Kidney (tissue), 14 donors: ENCODE results near the gene DYNLT4. TPM values are rescaled to one million over a fixed set of nuclear protein-coding genes. Genes with fewer than 3 reads are reported as not detected.

Experiments
- DNase-seq, 5 donors: peaks; one replicate each; pipeline ENCODE4 v3.0.0-alpha.2; 2013 to 2020
- FAIRE-seq: peaks from 2 replicates; lab custom pipeline; 2012; peaks lifted over from hg19 to GRCh38; lab: Jason Lieb, UNC
- H3K27ac ChIP-seq, 2 donors: one replicate each; pipeline ENCODE4 v1.7.0; 2013; ENCODE audit warnings: low read depth in 2 of 2, low read length in 2 of 2, inconsistent platforms in 1 of 2
- H3K27me3 ChIP-seq: one replicate; pipeline ENCODE4 v1.7.1; 2013; ENCODE audit warnings: low read length, inconsistent platforms; ENCODE audit not compliant: control insufficient read depth, insufficient read depth
- H3K36me3 ChIP-seq, 3 donors: one replicate each; pipeline versions ENCODE4 v1.7.0 to v1.7.1; 2013; ENCODE audit warnings: low read length in 3 of 3, control low read depth in 1 of 3, inconsistent platforms in 1 of 3; ENCODE audit not compliant: insufficient read depth in 3 of 3, control insufficient read depth in 2 of 3
- H3K4me1 ChIP-seq, 3 donors: one replicate each; pipeline versions ENCODE4 v1.7.0 to v1.7.1; 2013; ENCODE audit warnings: low read length in 3 of 3, inconsistent platforms in 1 of 3, low read depth in 1 of 3; ENCODE audit not compliant: control insufficient read depth in 2 of 3, insufficient read depth in 2 of 3
- H3K4me3 ChIP-seq, 3 donors: one replicate each; pipeline versions ENCODE4 v1.7.0 to v1.8.1; 2013; ENCODE audit warnings: low read length in 3 of 3, control low read depth in 1 of 3, inconsistent platforms in 1 of 3
- H3K9ac ChIP-seq, 3 donors: one replicate each; pipeline versions ENCODE4 v1.7.0 to v1.7.1; 2013; ENCODE audit warnings: low read length in 3 of 3, control low read depth in 1 of 3, inconsistent platforms in 1 of 3
- H3K9me3 ChIP-seq, 3 donors: one replicate each; pipeline versions ENCODE4 v1.7.0 to v1.7.1; 2013; ENCODE audit warnings: low read length in 3 of 3, control low read depth in 1 of 3, inconsistent platforms in 1 of 3; ENCODE audit not compliant: control insufficient read depth in 2 of 3, insufficient read depth in 1 of 3
- intact Hi-C: fragments of 100-400 bp; cut with DNase I; formaldehyde crosslinking; loops from one replicate; pipeline ENCODE4 v1.11.1; 2022
- polyA plus RNA-seq: library from polyadenylated mRNA; stranded (reverse); fragments of 350-450 nt; fragmentation: Illumina TruSeq; extraction: RNeasy Lipid Tissue Mini Kit (QIAGEN cat#74804); gene quantifications from one replicate; pipeline ENCODE4 v1.2.3, GENCODE V29; 2014; ENCODE audit warnings: low read depth, low replicate concordance; ENCODE audit not compliant: insufficient read depth
- total RNA-seq: library from RNA; stranded (reverse); fragmentation: NEBNext Ultra II Directional; extraction: Animal tissue kit (Norgen Biotek cat#: 25700); gene quantifications from one replicate; pipeline ENCODE4 v1.2.1, GENCODE V29; 2021
- TF ChIP-seq, protein P1 (sequence below): IDR thresholded peaks from 3 replicates; pipeline ENCODE4 v1.5.1; 2012; ENCODE audit warnings: mild to moderate bottlenecking, moderate library complexity, borderline replicate concordance; ENCODE audit not compliant: insufficient read depth; ENCODE audit errors: extremely low read depth
- donor health status: control.
- donor health status: control.
- donor health status: control.
- donor health status: control.
- donor health status: control.
- donor health status: DM: yes; HTN: yes; CAD: no.
- donor health status: Normal renal cell carcinoma (clear cell type).

Gene DYNLT4
- total and polyA plus RNA-seq, 2 donors from 2014 or later, result 1.2 TPM; not detected in 1

DNA sequence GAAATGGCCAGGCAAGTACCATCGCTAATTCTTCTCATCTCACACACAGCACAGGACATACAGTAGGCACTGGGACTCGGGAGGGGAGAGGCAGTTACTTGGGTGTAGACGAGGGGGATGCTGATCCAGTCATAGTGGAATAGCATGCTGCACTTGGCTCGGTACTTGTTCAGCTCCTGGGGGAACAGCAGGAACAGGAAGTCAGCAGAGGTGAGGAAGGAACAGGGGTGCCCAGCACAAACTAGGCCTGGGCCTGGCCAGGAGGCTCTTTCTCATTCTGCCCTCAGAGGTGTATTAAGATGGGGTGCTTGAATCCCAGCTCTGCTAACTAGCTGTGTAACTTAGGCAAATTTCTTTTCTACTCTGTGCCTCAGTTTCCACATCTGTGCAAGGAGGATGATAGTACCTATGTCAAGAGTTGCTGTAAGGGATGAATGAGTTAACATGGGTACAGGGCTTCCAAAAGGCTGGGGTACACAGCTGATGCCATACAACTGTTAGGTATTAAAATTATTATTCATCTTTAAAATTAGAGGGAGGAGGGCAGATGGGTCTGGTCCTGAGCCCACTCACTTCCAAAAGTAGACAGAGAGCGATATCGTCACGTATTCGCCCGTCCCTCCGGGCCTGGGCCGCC lies 21.5 kb downstream of the DYNLT4 start:
- intact Hi-C loops, result loop anchor here (10.0 kb wide), 1 partner anchor 49 kb away; no protein-coding TSS in a partner anchor
- Histone ChIP-seq H3K9me3 (no peaks in the 10 kb centered on the region), H3K36me3 (peaks cover 0 to 4% (median 2%) of the 10 kb centered on the region in 3 donors), H3K4me3 (peak overlapping the region in 2 of 3 donors; percentile 13 to 54), H3K9ac (peak overlapping the region in 2 of 3 donors; percentile 50 to 73), H3K27me3 (no peaks in the 10 kb centered on the region), H3K27ac (no peak overlapping the region), H3K4me1 (peaks cover 0 to 23% (median 8%) of the 10 kb centered on the region in 3 donors)
- TF ChIP-seq, protein P1, sequence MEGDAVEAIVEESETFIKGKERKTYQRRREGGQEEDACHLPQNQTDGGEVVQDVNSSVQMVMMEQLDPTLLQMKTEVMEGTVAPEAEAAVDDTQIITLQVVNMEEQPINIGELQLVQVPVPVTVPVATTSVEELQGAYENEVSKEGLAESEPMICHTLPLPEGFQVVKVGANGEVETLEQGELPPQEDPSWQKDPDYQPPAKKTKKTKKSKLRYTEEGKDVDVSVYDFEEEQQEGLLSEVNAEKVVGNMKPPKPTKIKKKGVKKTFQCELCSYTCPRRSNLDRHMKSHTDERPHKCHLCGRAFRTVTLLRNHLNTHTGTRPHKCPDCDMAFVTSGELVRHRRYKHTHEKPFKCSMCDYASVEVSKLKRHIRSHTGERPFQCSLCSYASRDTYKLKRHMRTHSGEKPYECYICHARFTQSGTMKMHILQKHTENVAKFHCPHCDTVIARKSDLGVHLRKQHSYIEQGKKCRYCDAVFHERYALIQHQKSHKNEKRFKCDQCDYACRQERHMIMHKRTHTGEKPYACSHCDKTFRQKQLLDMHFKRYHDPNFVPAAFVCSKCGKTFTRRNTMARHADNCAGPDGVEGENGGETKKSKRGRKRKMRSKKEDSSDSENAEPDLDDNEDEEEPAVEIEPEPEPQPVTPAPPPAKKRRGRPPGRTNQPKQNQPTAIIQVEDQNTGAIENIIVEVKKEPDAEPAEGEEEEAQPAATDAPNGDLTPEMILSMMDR, result no peak
- FAIRE-seq (no peak), DNase-seq (peak in 1 of 5 donors; percentile 58)

DNA sequence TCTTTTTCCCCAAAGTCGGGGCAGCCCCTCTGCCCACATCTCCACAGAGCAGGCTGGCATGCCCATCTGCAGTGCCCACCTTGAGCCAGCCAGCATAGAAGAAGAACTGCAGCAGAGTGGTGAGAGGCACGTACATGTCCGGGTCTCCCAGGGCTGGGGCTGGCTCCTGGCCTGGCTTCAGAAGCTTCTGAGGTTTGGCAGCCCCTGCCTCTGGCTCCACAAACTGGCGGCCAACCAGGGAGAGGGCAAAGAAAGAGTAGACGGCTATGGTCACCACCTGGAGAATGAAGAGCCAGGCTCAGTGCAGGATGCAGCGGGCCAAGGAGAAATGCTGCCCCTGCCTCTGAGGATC lies 22.1 kb downstream of the DYNLT4 start:
- FAIRE-seq, result no peak
- peaks cover 0 to 23% (median 8%) of the 10 kb centered on the region in 3 donors for H3K4me1 ChIP-seq
- intact Hi-C loops, result loop anchor here (10.0 kb wide), 1 partner anchor 50 kb away; no protein-coding TSS in a partner anchor
- peaks cover 0 to 4% (median 2%) of the 10 kb centered on the region in 3 donors for H3K36me3 ChIP-seq
- no peak overlapping the region for H3K9ac ChIP-seq
- TF ChIP-seq, protein P1, result no peak
- H3K4me3 ChIP-seq, result no peak overlapping the region
- peak in 2 of 5 donors; percentile 61 to 76 for DNase-seq
- H3K27me3 ChIP-seq, result no peaks in the 10 kb centered on the region
- no peaks in the 10 kb centered on the region for H3K9me3 ChIP-seq
- no peak overlapping the region for H3K27ac ChIP-seq

DNA sequence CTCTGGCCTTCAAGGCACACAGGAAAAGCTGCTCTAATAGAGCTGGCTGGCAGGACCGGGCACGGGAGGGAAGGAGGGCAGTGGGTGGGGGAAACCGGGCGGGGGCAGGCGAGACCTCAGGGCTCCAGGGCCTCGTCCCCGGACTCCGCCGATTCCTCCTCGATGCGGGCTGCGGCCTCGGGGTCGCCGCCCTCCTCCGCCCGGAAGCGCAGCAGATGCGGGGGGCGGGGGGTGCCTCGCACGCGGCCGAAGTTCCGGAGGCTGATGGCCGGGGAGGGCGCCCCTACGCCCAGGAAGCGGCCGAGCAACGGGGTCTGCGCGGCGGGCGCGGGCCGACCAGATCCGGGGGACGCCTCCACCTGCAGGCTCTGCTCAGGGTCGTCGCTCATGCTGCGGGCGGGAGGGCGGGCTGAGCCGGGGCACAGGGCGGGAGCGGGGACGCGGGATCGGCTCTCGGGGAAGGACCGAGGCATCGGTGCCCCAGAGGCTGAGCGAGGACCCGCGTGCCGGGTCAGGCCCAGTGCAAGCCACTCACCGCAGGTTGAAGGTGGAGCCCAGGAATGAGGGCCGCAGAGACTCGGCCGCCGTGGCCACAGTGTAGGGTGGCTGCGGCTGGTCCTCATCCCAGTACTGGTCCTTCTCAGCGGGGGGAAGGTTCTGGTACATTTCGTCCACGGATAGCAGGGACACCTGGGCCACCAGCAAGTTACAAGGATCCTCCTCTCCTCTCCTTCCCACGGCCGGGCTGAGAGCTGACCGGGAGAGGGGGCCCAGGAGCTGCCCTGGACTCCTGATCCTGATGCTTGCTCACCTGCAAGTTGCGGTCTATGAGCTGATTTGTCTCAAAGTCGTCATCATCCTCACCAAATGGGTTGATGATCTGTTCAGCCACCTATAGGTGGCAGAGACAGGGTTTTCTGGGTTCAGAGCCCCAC lies 22.8 kb downstream of the DYNLT4 start:
- H3K36me3 ChIP-seq, result peaks cover 0 to 4% (median 2%) of the 10 kb centered on the region in 3 donors
- no peak overlapping the region for H3K27ac ChIP-seq
- TF ChIP-seq, protein P1, result peak; percentile 8
- intact Hi-C loops, result loop anchor here (10.0 kb wide), 1 partner anchor 50 kb away; no protein-coding TSS in a partner anchor
- peak overlapping the region; percentile 17 to 53 (median 34) for H3K4me3 ChIP-seq
- no peaks in the 10 kb centered on the region for H3K9me3 ChIP-seq
- peak overlapping the region in 2 of 3 donors; percentile 4 to 43 for H3K9ac ChIP-seq
- peaks cover 0 to 23% (median 8%) of the 10 kb centered on the region in 3 donors for H3K4me1 ChIP-seq
- FAIRE-seq (no peak), DNase-seq (peak in 4 of 5 donors; percentile 46 to 79 (median 60))
- no peaks in the 10 kb centered on the region for H3K27me3 ChIP-seq
